ENCODE data around the gene MMP7.

The MMP7 gene

GRCh38 chr11:102495161-102496042 is 35.1 kb downstream of the MMP7 start:
- POLR2A ChIA-PET (ENCODE audit: low non-redundant PET), result no interaction called here
- DNase-seq (ENCODE audit: low spot score), result peak; percentile 66
- H3K27ac ChIP-seq, result no peak overlapping the region
- CTCF ChIA-PET, result interaction anchor here (0.6 to 1.5 kb wide), 8 partner anchors 70 to 596 kb away, joined by 3 to 12 read pairs (median 6); partner anchors contain the start of gene DCUN1D5
- TF ChIP-seq CTCF (conservative IDR thresholded peaks at IDR 0.05; ENCODE audit: low read depth), result peak; percentile 72

- ChIA-PET CTCF (interaction anchor here (1.4 kb wide), 1 partner anchor 152 kb away, joined by 4 read pairs; no protein-coding TSS in a partner anchor), POLR2A (ENCODE audit: low non-redundant PET) (no interaction called here)
- DNase-seq (ENCODE audit: low spot score), result peak; percentile 15
- TF ChIP-seq CTCF (conservative IDR thresholded peaks at IDR 0.05; ENCODE audit: low read depth), result no peak
- no peak overlapping the region for H3K27ac ChIP-seq
Observed at GRCh38 chr11:102494216-102494615, 36.3 kb downstream of the MMP7 start.

GRCh38 chr11:102493524-102493923 is 37.0 kb downstream of the MMP7 start:
- ChIA-PET POLR2A (ENCODE audit: low non-redundant PET) (no interaction called here), CTCF (interaction anchor here (0.7 to 1.4 kb wide), 3 partner anchors 94 to 152 kb away, joined by 3 to 4 read pairs (median 3); no protein-coding TSS in a partner anchor)
- DNase-seq (ENCODE audit: low spot score), result no peak
- no peak overlapping the region for H3K27ac ChIP-seq
- TF ChIP-seq CTCF (conservative IDR thresholded peaks at IDR 0.05; ENCODE audit: low read depth), result no peak

GRCh38 chr11:102491969-102492368 is 38.6 kb downstream of the MMP7 start:
- CTCF ChIA-PET, result interaction anchor here (0.7 kb wide), 1 partner anchor 122 kb away, joined by 4 read pairs; no protein-coding TSS in a partner anchor
- no peak overlapping the region for H3K27ac ChIP-seq
- DNase-seq (ENCODE audit: low spot score), result no peak
- POLR2A ChIA-PET (ENCODE audit: low non-redundant PET), result no interaction called here
- TF ChIP-seq CTCF (conservative IDR thresholded peaks at IDR 0.05; ENCODE audit: low read depth), result no peak

GRCh38 chr11:102489186-102490145 is 41.1 kb downstream of the MMP7 start:
- no peak overlapping the region for H3K27ac ChIP-seq
- POLR2A ChIA-PET (ENCODE audit: low non-redundant PET), result no interaction called here
- CTCF ChIA-PET, result no interaction called here
- no peak for TF ChIP-seq CTCF (conservative IDR thresholded peaks at IDR 0.05; ENCODE audit: low read depth)
- DNase-seq (ENCODE audit: low spot score), result no peak

- no peak for TF ChIP-seq CTCF (conservative IDR thresholded peaks at IDR 0.05; ENCODE audit: low read depth)
- ChIA-PET CTCF (no interaction called here), POLR2A (ENCODE audit: low non-redundant PET) (no interaction called here)
- H3K27ac ChIP-seq, result no peak overlapping the region
- DNase-seq (ENCODE audit: low spot score), result no peak
Observed at GRCh38 chr11:102488208-102488607, 42.3 kb downstream of the MMP7 start.

All from RWPE1 (cell line).